ENCODE measurements around the gene CORO6. TPM values are rescaled to one million over a fixed set of nuclear protein-coding genes. Genes with fewer than 3 reads are reported as not detected.

The CORO6 gene
- total RNA-seq, 4 donors from 2014 or later = 65.3 to 161 (median 99.2) TPM

DNA sequence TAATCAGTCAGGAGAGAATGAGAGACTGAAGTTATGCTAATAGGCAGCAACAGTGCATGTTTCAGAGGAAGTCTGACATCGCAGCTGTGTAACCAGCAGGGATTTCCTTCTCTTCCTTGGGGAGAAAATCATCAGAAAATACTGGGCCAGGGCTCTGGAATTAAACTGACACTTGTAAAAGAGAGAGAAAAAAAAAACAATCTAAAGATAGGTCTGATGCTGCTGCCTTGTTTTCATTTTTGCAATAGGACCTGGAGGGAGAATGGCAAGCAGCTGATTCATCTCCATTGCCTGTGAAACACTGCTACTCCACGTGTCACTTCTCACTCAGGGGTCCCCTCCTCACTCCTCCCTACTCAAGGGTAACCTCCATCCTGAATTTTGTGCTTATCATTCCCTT, 17.7 kb upstream of the CORO6 start:
- H3K4me1 ChIP-seq = peaks cover 51 to 65% of the 10 kb centered on the region in 2 donors
- H3K27me3 ChIP-seq = no peaks in the 10 kb centered on the region
- peaks cover 4 to 13% of the 10 kb centered on the region in 2 donors for H3K36me3 ChIP-seq
- intact Hi-C loops (cut with DNase I) = no loop called here
- no peak overlapping the region for H3K4me3 ChIP-seq (replicated peaks in 1 of 3)
- 50 to 61% methylated on average over 2 of the region's 2 CpGs for WGBS, 2 donors
- no peak for DNase-seq
- no peaks in the 10 kb centered on the region for H3K9me3 ChIP-seq
- peak overlapping the region; percentile 88 to 96 (median 90) for H3K27ac ChIP-seq
- no peak for TF ChIP-seq POLR2A (IDR thresholded peaks at IDR 0.05)

DNA sequence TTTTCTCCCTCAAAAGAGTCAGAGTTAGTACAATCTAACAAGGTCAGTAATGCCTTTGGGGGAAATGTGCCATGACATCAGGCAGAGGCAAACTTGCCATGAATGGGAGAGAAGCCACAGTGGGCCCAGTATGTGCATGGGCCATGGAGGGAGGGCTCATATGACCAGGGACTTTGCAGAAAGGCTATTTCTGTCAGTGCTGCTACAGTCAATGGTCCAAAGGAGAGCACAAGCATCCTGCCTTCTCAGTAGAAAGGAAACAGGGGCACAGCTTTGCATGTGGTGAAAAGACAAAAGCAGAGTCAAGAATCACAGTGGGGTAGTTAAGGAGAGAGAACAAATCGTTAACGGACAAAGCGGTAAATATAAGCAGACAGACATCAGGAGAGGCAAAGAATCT, 11.2 kb upstream of the CORO6 start:
- WGBS, 2 donors = 93 to 98% methylated on average over 3 of the region's 3 CpGs

DNA sequence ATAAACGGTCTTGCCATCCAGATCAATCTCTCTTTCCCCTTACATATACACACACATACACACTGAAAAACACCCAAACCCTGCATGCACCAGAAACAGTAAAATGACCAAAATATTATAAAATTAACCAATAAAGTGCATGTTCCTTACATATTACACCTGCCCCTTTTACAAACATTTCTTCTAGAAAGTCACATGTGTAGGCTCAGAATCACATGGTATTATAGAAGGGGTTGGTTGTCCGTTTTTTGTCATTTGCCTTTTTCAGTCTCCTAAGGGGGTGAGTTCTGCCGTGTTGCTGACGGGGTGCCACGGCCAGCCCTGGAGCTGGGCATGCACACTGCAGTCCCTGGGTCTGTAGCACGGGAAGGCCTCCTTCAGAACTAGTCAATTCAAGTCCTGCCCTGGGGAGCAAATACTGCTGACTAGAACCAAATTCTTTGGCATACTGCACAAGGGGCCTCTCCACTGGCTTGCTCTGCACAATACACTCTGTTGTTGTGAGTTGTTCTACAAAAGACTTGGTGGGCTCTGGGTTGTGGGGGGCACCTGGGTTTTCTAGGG, 8.0 kb upstream of the CORO6 start:
- Histone ChIP-seq H3K4me1 (peaks cover 50 to 80% of the 10 kb centered on the region in 2 donors), H3K4me3 (replicated peaks in 1 of 3) (no peak overlapping the region), H3K27me3 (no peaks in the 10 kb centered on the region), H3K9me3 (no peaks in the 10 kb centered on the region), H3K36me3 (peaks cover 3 to 15% of the 10 kb centered on the region in 2 donors), H3K27ac (peak overlapping the region; percentile 33 to 90 (median 85))
- TF ChIP-seq CTCF (IDR thresholded peaks at IDR 0.05) (no peak), POLR2A (IDR thresholded peaks at IDR 0.05) (no peak)
- intact Hi-C loops (cut with DNase I) = loop anchor here (10.0 kb wide), 1 partner anchor 64 kb away; no protein-coding TSS in a partner anchor
- WGBS, 2 donors = 47 to 56% methylated on average over 6 of the region's 6 CpGs
- peak; percentile 64 to 71 for DNase-seq

More for the DNA sequence above, 11.2 kb upstream of the CORO6 start:
- intact Hi-C loops (cut with DNase I) = loop anchor here (10.0 kb wide), 1 partner anchor 61 kb away; no protein-coding TSS in a partner anchor
- H3K27ac ChIP-seq = peak overlapping the region in 1 of 3 donors; percentile 85
- H3K9me3 ChIP-seq = no peaks in the 10 kb centered on the region
- peaks cover 13 to 17% of the 10 kb centered on the region in 2 donors for H3K36me3 ChIP-seq
- peaks cover 35 to 50% of the 10 kb centered on the region in 2 donors for H3K4me1 ChIP-seq
- H3K4me3 ChIP-seq (replicated peaks in 1 of 3) = no peak overlapping the region
- TF ChIP-seq POLR2A (IDR thresholded peaks at IDR 0.05) = no peak
- no peak for TF ChIP-seq CTCF (IDR thresholded peaks at IDR 0.05)
- DNase-seq = no peak
- no peaks in the 10 kb centered on the region for H3K27me3 ChIP-seq

DNA sequence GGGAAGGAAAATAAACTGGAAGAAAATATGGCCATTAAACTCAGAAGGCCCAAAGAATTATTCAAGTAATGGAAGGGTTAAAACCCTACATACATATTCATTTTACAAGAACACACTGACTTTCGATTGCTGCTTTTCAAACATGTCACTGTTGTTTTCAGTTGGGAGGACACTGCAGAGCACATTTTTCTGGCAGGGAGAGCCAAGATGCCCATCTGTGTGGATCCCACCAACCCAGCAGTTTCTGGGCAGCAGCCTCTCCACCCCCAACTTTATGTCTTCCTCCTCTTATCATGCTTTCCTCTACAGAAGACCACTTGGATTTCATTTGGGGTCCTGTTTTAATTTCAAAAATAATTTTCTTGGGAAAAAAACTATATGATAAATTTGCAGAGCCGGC, 7.1 kb upstream of the CORO6 start:
- peaks cover 50 to 89% of the 10 kb centered on the region in 2 donors for H3K4me1 ChIP-seq
- H3K36me3 ChIP-seq = peaks cover 0 to 13% of the 10 kb centered on the region in 2 donors
- H3K4me3 ChIP-seq (replicated peaks in 1 of 3) = no peak overlapping the region
- intact Hi-C loops (cut with DNase I) = loop anchor here (10.0 kb wide), 1 partner anchor 65 kb away; no protein-coding TSS in a partner anchor
- no peak for DNase-seq
- TF ChIP-seq CTCF (IDR thresholded peaks at IDR 0.05) = no peak
- TF ChIP-seq POLR2A (IDR thresholded peaks at IDR 0.05) = no peak
- 60 to 69% methylated on average over 2 of the region's 2 CpGs for WGBS, 2 donors
- peak overlapping the region; percentile 79 to 90 (median 85) for H3K27ac ChIP-seq
- no peaks in the 10 kb centered on the region for H3K9me3 ChIP-seq
- H3K27me3 ChIP-seq = no peaks in the 10 kb centered on the region

DNA sequence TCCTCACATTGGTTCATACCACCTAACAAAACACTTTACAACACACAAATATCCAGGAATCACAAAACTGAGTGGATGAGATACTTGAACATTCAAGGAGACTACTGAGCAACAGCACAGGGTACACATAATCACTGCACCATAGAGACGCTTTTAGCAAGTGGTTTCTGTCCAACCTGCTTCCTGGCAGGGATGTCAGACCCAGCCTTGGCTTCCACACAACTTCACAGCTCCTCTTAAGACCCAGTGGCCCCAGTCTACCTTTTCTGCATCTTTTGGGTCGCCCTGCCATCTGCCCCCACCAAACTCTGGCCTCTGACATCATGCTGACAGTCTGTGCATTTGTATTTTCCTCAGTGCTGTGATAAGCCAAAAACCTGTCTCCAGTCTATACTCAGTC, 5.9 kb upstream of the CORO6 start:
- intact Hi-C loops (cut with DNase I) = no loop called here
- 38 to 48% methylated on average over 2 of the region's 2 CpGs for WGBS, 2 donors
- DNase-seq = peak; percentile 78 to 81
- H3K27ac ChIP-seq = peak overlapping the region; percentile 79 to 90 (median 85)
- no peaks in the 10 kb centered on the region for H3K9me3 ChIP-seq
- H3K4me1 ChIP-seq = peaks cover 50 to 92% of the 10 kb centered on the region in 2 donors
- H3K36me3 ChIP-seq = peaks cover 0 to 13% of the 10 kb centered on the region in 2 donors
- TF ChIP-seq POLR2A (IDR thresholded peaks at IDR 0.05) = no peak
- TF ChIP-seq CTCF (IDR thresholded peaks at IDR 0.05) = no peak
- H3K4me3 ChIP-seq (replicated peaks in 1 of 3) = no peak overlapping the region
- H3K27me3 ChIP-seq = no peaks in the 10 kb centered on the region
